COLO829 (cell line): ENCODE data around the gene TOMM40.
A peak's percentile ranks its signal among the peaks of the same experiment; 100 is the strongest.
"Not testable (repeated sequence)": the region's sequence is repeated elsewhere in the genome, so short reads cannot be mapped to it uniquely, and the experiment has no call there.

Experiments
- DNase-seq: peaks from one replicate; pipeline ENCODE4 v3.0.0; 2012; ENCODE audit warnings: low spot score

Gene TOMM40

DNA sequence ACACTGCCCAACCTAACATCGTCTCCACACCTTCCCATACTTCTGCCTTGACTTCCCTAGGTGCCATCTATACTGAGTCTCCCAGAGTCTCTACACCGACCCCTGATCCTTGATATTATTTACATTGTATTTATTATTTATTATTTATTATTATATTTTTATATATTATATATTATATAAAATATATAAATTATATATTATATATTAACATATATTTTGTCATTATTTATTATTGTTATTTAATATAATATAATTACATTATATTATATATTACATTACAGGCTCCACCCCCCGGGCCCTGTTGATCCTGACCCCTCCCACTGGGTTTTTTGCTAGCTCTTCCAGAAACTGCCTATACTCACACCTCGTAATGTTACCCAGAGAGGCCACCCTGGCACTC is 18.4 kb upstream of the TOMM40 start:
- no peak for DNase-seq

DNA sequence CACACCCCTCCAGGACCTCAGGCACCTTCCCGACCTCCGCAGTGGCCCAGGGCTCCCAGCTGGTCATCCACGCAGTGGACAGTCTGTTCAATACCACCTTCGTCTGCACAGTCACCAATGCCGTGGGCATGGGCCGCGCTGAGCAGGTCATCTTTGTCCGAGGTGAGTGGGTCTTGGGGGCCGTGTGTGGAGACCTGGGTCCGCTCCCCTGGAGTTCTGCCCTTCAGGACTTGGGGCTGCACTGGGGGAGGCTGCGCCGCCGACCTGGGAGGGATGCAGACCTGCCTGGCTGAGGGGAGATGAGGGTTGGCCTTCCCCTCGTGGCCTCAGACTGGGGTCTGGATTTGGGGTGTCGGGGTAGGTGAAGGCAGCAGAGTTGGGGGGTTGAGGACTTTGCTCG is 16.7 kb upstream of the TOMM40 start:
- DNase-seq: no peak

DNA sequence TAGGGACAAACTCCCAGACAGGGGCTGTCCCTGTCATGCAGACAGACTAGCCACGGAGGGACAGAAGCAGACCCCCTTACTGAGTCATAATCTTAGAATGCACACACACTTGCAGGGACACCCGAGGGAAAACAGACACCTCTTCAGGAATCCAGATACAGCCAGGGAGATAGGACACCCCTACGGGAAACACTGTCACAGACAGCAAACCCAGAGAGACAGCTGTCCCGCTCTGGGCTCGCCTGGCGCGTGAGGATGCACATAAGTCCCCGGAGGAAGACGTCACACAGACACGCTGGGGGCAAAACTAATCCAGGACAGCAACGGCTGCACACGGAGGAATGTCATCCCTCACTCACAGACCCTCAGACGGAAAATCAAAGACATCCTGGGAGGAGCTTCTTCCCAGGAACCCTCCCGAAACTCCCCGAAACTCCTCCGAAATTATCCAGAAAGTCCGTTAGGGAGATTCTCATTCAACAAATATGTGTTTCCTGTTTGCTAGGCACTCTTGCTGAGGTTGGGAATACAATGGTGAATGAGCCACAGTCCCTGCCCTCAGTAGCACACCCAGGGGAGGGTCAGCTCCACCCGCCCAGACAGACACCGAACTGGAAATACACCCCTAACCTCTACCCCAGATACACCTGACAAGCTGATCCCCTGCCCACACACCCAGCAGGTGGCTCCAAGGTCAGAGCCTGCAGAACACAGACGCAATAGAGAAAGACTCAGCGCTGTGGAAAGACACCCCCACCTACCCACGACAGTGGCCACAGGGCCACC is 15.2 kb upstream of the TOMM40 start:
- DNase-seq: no peak

DNA sequence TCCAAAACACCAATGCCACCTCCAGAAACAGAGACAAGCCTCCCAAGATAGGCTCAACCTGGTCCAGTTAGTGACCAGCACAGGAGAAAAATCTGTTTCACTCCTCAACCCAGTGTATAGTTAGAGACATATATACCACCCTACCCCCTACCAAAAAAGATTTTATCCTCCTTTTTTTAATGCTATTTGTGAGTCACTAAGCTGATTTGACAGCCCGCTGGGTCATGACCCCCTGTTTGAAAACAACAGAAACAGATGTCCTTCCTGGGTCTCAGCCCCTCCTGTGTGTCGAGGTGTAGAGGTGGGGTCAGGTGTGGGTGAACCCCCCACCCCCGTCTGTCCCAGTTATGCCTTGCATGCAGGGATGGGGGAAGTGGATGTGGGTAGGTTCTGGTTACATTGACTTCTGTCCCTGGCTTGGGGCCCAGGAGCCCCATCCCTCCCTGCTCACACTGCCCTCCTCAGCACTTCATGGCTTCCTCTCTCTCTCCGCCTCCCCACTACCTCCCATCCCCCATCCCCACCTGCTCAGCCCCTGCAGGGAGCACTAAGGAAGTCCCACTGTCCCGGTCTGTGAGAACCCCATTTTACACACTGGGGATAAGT is 14.0 kb upstream of the TOMM40 start:
- DNase-seq: no peak

DNA sequence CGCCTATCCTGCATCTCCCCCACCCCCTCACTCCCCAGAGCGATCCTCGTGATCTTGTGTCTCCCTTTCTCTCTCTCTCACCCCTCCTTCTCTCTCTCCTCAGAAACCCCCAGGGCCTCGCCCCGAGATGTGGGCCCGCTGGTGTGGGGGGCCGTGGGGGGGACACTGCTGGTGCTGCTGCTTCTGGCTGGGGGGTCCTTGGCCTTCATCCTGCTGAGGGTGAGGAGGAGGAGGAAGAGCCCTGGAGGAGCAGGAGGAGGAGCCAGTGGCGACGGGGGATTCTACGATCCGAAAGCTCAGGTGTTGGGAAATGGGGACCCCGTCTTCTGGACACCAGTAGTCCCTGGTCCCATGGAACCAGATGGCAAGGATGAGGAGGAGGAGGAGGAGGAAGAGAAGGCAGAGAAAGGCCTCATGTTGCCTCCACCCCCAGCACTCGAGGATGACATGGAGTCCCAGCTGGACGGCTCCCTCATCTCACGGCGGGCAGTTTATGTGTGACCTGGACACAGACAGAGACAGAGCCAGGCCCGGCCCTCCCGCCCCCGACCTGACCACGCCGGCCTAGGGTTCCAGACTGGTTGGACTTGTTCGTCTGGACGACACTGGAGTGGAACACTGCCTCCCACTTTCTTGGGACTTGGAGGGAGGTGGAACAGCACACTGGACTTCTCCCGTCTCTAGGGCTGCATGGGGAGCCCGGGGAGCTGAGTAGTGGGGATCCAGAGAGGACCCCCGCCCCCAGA is 12.8 kb upstream of the TOMM40 start:
- no peak for DNase-seq

DNA sequence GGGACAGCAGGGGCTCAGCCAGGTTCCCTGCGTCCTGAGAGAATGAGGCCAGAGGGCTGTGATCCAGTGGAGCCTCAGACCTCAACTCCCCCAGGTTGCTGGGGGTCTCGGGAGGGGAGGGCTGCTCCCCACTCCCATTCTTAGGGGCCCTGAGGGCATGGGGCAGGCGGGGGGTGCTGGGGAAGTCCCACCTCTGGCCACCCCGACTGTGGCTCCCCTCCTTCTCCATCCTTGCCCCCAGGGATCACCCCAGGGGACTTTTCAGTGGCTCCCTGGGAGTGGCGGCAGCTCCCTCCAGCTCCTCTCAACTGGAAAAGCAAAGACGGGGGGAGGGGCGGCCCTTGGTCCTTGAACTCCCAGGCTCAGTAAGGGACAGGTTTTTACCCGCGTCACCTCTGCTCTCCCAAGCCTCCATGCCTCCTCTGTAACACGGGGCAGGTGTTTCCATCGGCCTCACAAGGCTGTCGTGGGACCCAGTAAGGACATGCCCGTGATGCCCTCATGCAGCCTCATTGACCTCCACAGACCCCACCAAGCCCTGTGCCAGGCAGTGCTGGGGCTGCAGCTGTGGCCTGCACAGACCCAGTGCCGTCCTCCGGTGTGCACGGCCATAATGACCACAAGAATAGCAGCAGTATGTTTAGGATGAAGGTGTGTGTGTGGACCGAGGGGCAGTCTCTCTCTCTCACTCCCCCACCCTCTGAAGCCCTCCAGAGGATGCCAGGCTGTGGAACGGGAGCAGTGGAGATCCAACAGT is 11.6 kb upstream of the TOMM40 start:
- DNase-seq: no peak

DNA sequence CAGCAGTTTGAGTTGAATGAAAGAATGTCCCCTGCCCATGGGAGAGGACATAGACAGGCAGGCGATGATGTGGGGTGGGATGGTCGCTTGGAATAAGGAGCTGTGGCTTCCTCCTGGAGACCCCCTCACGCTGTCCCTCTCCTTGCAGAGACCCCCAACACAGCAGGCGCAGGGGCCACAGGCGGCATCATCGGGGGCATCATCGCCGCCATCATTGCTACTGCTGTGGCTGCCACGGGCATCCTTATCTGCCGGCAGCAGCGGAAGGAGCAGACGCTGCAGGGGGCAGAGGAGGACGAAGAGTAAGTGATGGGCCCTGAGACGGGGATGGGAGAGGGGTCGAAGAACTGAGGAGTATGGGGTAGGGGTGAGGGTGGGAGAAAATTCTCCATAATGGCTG is 9.0 kb upstream of the TOMM40 start:
- no peak for DNase-seq

DNA sequence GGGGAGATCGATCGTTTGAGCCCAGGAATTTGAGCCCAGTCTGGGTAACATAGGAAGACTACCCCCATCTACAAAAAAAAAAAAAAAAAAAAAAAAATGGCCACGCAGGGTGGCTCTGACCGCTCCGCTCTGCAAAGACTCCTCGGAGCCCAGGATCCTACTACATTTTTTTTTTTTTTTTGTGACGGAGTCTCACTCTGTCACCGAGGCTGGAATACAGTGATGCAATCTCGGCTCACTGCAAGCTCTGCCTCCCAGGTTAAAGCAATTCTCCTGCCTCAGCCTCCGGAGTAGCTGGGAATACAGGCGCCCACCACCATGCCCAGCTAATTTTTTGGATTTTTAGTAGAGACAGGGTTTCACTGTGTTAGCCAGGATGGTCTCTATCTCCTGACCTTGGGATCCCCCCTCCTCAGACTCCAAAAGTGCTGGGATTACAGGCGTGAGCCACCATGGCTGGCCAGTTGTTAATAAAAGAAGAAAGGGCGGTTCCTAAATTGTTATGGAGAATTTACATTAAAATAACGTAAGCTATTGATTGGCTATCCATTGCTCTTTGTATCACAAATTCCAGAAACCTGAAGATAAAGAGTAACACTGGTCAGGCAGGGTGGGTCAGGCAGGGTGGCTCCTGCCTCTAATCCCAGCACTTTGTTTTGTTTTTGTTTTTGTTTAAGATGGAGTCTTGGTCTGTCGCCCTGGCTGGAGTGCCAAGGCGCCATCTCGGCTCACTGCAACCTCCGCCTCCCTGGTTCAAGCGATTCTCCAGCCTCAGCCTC is 8.2 kb upstream of the TOMM40 start:
- not testable (repeated sequence) for DNase-seq

DNA sequence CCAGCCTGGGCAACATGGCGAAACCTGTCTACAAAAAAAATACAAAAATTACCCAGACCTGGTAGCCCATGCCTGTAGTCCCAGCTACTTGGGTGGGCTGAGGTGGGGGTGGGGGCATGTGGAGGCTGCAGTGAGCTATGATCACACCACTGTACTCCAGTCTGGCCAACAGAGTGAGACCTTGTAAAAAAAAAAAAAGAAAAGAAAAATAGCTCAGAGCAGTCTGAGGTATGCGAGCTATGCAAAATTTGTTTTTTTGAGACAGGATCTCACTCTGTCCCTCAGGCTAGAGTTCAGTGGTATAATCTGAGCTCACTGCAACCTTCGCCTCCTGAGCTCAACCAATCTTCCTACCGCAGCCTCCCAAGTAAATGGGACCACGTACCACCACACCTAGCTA is 7.1 kb upstream of the TOMM40 start:
- no peak for DNase-seq

DNA sequence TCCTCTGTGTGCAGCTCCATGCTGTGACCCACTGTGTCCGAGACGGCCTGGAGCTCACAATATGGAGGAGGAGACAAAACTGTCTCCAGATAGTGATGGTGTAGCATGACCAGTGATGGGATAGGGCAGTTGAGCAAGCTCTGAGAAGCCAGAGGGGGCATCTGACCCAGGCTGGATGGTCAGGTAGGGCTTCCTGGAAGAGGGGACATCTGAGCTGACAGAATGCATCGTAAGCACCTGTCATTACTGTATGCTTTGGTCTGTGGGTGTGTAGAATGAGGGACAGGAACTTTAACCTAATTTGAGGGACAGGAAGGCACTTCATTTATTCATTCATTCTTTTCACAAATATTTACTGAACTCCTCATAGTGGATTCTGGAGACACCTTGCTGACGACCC is 6.5 kb upstream of the TOMM40 start:
- DNase-seq: no peak

DNA sequence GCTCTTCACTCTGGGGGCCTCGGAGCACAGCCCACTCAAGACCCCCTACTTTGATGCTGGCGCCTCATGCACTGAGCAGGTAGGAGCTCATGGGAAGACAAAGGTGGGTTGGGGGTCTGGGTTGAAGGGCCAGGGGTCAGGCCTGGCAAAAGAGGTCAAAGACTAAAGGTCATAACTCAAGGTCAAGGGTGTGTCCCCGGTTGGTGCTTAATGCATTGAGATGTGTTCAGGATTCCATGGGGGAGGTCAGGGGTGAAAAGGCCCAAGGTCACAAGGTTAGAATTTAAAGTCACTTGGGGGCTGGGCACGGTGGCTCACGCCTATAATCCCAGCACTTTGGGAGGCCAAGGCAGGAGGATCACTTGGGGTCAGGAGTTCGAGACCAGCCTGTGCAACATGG is 4.9 kb upstream of the TOMM40 start:
- no peak for DNase-seq

DNA sequence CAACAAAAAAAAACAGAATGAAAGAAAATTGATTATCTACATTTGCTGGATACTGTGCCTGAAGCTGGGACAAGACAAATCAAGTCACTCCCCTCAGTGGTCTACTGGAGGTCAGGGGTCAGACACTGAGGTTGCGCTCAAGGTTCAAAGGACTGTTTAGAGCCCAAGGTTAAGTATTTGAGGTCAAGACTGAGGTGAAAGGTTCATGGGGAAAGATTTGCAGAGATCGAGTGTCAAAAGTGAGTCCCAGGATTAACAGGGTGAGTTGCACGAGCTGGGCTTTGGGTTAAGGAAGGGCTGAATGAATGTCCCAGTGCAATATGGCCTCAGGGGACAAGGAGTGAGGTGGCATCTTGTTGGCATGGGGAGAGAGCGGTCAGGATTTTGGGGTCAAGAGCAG is 3.4 kb upstream of the TOMM40 start:
- no peak for DNase-seq

DNA sequence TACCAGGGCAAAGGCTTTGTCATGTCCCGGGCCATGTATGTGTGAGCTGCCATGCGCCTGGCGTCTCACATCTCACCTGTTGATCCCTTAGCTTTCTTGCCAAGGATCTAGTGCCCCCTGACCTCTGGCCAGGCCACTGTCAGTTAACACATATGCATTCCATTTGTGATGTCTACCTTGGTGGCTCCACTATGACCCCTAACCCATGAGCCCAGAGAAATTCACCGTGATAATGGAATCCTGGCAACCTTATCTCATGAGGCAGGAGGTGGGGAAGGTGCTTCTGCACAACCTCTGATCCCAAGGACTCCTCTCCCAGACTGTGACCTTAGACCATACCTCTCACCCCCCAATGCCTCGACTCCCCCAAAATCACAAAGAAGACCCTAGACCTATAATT is 2.7 kb upstream of the TOMM40 start:
- DNase-seq: not testable (repeated sequence)

DNA sequence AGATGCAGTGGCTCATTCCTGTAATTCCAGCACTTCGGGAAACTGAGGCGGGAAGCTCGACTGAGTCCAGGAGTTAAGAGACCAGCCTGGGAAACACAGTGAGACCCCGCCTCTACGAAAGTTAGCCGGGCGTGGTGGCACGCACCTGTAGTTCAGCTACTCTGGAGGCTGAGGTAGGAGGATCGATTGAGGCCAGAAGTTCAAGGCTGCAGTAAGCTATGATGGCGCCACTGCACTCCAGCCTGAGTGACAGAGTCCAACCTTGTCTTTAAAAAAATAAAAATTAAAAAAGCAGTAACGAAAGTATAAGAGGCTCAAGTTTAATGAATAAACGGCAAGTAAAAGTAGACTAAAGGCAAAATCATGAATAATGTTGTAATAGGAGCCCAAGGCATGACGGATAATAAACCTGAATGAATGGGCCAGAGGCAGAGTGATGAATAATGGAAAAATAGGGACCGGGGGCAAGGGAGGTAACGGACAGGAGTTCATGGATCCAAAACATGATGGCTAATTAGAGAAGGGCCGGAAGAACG is 1.2 kb upstream of the TOMM40 start:
- DNase-seq: no peak

DNA sequence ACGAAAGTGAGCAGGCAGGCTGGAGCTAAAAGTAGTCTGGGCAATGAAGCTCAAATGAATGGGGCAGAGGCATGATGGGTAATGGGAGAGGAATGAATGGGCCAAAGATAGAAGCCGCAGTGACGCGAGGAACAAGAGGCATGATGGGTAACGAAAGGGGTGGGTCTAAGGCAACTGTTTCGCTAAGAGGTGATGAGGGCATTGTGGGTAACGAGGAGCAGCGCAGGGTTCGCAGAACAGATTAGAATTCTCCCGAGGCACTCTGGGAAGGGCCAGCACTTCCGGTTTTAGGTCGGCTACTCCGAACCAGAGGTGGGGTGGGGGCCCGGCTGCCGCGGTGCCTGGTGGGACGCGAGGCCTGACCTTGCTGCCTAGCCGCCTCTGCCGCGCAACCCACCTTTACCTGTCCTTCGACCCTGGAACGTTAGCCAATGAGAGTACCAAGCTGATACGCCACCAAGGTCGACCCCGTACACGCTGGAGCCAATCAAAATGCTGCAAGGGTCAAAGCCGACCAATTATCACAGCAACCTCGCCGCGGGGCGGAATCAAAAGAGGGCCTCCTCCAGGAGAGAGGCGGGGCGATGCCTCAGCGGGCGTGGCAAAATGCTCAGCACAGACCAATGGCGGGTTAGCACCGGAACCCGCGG is 563 bp upstream of the TOMM40 start:
- peak; percentile 98 for DNase-seq

DNA sequence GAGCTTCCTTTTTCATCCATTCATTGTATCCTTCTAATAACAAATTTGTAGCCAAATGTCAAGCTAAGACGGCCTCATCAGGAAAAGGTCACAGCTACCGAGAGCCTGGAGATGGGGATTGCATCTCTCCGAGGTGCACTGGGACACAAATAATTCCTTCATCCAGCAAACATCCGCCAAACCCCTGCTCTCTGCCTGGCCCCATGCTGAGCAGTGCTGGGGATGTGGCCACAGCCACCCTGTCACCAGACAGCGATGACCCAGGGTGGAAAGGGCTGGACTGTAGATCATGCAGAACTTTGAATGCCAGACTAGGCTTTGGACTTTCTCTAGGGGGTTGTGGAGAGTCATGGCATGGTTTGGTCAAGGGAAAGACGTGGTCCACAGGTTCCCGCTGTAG is 1.9 kb downstream of the TOMM40 start:
- no peak for DNase-seq

DNA sequence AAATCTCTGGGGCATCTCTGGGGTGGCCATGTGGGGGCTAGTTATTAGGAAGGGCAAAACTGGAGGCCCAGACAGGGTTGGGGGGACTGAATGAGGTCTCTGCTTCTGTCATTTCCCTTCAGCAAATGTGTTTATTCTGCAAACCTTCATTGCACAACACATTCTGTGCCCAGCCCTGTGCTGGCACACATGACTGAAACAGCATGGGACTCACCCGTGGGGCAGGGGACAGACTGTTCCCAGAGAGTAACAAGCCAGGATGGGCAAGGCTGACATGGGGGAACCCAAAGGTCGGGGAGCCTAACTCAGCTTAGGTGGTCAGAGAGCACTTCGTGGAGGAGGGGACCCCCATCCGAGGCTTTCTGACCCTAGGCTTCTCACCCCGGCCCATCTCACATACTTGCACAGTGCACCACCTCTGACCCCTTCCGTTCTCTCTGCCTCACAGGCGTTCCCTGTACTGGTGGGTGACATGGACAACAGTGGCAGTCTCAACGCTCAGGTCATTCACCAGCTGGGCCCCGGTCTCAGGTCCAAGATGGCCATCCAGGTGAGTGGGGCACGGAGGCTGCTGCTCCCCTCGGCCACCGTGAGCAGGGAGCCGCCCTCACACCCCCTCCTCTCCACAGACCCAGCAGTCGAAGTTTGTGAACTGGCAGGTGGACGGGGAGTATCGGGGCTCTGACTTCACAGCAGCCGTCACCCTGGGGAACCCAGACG is 2.4 kb downstream of the TOMM40 start:
- DNase-seq: no peak

DNA sequence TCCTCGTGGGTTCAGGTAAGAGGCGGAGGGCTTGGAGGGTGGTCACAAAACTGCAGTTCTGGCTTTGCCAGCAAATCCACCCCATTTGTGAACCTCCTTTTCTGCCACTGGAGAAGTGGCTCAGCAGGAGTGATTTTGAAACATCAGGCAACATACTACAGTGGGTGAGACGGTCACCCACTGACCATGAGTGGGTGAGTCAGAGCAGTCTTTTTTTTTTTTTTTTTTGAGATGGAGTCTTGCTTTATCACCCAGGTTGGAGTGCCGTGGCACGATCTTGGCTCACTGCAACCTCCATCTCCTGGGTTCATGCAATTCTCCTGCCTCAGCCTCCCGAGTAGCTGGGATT is 3.0 kb downstream of the TOMM40 start:
- DNase-seq: no peak

DNA sequence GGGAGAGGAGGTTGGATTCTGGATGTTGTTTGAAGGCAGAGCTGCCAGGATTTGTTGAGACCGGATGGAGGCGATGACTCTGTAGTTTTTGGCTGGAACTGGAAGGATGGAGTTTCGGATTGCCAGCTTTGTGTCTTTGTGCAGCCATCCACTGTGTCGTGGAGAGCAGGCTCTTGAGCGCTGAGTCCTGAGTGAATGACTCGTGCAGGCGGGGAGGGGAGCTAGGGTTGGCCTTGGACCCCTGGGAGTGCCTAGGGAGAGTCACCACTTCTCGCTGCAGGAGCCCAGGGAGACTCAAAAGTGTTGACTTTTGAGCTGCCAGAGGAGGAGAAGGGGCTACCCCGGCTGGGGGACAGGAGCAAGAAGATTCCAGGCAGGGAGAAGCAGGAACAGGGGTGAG is 3.9 kb downstream of the TOMM40 start:
- no peak for DNase-seq

DNA sequence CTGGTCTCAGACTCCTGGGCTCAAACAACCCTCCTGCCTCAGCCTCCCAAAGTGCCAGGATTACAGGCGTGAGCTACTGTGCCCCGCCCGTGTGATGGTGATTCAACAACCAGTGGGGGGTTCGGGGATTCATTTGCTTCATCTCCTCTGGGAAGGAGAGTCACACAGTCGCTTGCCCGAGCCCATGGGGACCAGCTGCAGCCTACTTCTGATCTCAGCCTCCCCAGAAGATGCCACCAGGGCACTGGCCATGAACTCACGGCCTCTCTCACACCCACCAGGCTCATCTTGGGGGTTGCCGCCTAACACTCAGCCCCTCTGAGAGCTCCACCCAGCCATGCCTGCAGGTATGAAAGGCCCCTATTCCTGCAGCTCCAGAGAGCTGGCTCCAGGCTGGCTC is 6.8 kb downstream of the TOMM40 start:
- DNase-seq: no peak
